ENCODE results near the gene APP.

Gene APP

DNA sequence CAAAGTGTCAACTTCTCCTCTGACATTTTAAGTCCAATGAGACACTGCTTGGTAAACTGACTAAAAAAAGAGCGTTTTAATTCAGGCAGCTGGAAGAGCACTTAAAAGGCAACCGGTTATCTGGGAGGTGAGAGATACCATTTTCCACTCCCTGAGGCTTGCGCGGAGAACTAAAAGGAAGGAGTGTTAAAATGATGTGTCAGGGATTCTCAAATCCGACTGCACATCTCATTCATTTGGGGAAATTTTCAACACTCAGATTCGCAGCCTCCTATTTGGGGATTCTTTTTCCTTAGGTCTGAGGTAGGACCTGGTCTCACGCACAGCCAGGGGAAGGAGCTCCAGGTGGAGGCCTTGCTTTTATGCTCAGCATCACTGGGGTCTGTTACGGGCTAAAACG lies 281.9 kb downstream of the APP start:
- FAIRE-seq (no peak), DNase-seq (ENCODE audit: insufficient read length, low spot score) (no peak)

DNA sequence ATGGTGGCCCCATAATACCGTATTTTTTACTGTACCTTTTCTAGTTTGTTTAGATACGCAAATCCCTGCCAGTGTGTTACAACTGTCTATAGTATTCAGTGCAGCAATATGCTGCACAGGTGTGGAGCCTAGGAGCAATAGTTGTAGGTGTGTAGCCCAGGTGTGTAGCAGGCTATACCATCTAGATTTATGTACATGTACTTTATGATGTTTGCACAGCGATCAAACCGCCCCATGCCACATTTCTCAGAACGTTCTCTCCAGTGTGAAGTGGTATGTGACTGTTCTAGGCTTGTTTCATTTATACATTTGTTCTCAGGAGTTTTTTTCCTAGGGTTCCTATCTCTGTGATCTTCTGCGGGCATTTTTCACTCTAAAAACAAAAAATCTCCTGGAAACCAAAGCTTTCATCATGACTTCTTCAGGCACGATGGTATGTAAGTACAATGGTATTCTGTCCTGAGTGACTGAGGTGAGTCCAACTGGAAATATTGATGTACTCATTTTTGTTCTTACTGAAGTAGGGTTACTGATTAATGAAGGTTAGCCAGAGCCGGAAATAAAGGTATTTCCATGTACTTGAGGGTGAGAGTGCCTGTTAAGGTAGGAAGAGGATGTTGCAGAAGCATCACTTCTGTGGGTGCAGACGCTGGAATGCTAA lies 282.8 kb downstream of the APP start:
- no peak for FAIRE-seq
- no peak for DNase-seq (ENCODE audit: insufficient read length, low spot score)

DNA sequence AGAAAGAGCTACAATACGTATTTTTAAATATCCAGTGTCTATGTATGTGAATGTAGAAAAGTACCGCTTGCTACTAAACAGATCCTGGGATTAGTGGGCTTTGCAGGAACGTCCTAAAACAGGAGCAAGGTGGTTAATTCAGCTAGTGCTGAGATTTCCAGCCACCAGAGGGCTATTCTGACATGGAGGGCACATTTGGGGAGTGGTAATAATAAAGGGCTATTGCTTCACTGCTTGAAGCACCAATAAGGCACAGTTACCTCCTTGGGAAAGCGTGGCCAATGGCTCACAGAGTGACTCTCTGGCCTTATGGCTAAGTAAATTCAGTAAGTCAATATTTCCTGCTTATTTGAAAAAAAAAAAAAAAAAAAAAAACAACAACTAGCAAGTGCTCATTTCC lies 283.4 kb downstream of the APP start:
- FAIRE-seq: no peak

DNA sequence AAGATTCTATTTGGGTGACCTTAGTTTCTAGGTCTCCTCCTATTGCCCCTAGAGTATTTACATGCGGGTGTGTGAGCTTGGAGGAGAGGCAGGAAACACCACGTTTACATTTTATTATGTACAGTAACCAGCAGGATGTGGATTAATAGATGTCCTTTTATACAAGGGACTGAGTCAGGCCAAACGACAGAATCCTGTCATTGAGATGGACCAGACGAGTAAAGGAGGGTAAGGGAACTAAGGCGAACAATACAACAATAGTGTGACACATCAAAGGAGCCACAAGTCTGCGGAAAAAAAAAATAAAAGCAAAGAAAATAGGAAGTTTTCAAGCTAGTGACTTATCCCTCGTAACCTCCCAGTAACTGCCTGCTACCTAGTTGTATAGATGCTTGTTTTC lies 284.7 kb downstream of the APP start:
- FAIRE-seq (no peak), DNase-seq (ENCODE audit: insufficient read length, low spot score) (no peak)

More for the DNA sequence above, 283.4 kb downstream of the APP start:
- no peak for DNase-seq (ENCODE audit: insufficient read length, low spot score)

DNA sequence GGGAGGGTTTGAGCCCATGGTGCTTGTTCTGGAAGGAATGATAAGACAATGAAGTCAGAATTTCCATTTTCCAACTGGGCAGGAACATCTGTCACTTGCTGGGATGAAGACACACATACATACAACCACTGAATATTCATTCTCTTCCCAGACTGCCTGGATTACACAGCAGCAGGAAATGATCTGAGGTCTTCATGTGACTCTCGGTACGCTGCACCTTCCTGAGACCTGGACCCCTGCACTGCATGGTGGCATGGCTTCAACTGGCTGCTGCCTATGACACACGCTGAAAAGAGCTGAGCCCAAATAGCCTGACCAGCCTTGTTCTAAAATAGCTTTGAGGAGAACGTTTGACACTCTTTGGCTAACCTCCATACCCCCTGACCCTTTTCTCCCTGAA lies 285.2 kb downstream of the APP start:
- FAIRE-seq (no peak), DNase-seq (ENCODE audit: insufficient read length, low spot score) (no peak)

DNA sequence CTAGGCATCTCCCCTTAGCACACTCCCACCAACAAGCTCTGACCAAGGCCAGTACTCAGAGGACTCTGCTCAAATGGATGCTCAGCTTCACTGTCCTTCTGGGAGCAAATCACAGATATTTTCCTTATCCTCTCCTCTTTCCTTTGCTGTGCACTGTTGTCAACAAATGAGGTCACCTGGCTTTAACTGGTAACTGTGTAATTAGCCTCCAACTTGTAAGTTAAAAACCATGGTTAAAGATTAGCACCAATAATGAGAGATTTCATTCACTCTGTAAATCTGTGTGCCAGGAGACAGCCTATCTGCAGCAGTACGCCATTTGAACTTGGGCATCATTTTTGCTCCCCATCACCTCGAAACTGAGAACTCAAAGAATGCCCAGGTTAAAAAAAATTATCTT lies 286.3 kb downstream of the APP start:
- DNase-seq (ENCODE audit: insufficient read length, low spot score): no peak
- FAIRE-seq: no peak

DNA sequence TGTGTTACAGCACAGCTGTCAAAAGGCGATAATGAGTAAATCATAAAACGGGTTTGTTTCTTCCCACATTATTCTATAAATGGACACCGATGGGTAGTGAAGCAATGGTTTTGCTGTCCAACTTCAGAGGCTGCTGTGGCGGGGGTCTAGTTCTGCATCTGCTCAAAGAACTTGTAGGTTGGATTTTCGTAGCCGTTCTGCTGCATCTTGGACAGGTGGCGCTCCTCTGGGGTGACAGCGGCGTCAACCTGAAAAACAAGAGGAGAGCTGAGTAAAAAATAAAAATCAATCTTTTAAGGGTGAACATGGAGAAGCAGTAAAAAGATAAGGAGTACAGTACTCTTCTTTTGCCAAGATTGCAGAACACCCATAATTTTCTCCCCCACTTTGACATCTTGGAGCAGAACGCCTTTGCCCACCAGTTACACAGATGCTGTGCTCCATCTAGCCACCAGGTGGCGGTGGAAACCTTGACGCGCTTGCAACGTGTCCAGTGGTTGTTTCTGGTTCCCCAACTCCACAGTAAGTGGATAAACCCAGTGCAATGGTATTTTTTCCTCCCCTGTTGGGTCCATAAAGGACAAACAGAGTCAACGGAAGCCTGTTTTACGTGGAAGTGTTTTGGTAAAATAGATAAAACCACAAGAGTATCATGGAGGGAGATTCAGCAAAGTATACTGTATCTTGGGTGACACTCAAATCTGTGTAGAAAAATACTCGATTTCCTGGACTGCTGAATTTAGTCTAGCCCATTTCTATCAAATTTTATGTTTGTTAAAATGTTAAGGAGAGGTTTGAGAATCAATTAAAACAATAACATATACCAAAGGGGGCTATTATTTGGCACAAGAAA lies 288.8 kb downstream of the APP start:
- DNase-seq (ENCODE audit: insufficient read length, low spot score) (peak; percentile 66), FAIRE-seq (peak; percentile 82)

DNA sequence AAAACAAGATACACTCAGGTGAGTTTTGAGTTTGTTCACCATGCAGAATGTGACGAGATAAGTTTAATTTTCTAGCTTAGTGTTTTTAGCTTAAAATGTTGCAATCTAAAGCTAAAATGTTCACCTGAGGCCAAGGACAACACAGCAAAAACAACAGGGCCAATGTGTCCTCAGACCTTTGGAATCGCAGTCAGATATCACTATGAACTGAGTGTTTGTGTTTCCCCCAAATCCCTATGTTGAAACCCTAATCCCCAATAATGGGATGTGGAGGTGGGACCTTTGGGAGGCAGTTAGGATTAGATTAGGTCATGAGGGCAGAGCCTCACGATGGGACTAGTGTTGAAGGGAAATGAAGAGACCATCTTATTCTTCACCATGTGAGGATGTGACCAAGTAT lies 291.4 kb downstream of the APP start:
- FAIRE-seq (no peak), DNase-seq (ENCODE audit: insufficient read length, low spot score) (no peak)

DNA sequence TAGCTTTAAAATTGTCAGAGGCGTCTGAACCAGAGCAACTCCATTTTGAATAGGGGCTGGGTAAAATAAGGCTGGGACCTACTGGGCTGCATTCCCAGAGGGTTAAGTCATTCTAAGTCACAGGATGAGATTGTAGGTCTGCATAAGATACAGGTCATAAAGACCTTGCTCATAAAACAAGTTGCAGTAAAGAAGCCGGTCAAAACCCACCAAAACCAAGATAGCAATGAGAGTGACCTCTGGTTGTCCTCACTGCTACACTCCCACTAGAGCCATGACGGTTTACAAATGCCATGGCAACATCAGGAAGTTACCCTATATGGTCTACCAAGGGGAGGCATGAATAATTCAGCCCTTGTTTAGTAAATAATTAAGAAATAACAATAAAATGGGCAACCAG lies 292.2 kb downstream of the APP start:
- FAIRE-seq: no peak

DNA sequence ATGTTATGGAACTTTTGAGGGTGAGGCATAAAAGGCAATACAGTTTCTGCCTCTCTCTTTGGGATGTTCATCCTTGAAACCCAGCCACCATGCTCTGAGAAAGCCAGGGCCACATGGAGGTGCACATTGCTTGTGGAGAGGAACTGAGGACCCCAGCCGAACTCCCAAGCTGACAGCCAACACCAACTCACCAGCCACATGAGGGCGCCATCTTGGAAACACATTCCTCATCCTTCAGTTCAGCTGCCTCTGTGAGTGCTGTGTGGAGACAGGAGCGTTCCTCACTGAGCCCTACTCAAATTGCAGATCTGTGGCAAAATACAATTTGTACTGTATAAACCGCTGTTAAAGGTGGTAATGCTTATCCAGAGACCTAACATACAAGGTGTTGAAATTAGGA lies 298.3 kb downstream of the APP start:
- FAIRE-seq (no peak), DNase-seq (ENCODE audit: insufficient read length, low spot score) (no peak)

More for the DNA sequence above, 292.2 kb downstream of the APP start:
- DNase-seq (ENCODE audit: insufficient read length, low spot score): no peak

DNA sequence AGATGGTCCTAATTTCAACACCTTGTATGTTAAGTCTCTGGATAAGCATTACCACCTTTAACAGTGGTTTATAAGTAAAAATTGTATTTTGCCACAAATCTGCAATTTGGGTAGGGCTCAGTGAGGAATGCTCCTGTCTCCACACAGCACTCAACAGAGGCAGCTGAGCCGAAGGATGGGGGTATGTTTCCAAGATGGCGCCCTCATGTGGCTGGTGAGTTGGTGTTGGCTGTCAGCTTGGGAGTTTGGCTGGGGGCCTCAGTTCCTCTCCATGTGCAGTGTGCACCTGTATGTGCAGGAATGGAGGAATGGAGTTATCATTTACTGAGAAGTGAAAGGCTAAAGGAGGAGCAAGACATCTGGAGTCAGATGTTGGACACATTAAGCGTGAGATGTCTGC lies 299.0 kb downstream of the APP start:
- FAIRE-seq (no peak), DNase-seq (ENCODE audit: insufficient read length, low spot score) (no peak)

DNA sequence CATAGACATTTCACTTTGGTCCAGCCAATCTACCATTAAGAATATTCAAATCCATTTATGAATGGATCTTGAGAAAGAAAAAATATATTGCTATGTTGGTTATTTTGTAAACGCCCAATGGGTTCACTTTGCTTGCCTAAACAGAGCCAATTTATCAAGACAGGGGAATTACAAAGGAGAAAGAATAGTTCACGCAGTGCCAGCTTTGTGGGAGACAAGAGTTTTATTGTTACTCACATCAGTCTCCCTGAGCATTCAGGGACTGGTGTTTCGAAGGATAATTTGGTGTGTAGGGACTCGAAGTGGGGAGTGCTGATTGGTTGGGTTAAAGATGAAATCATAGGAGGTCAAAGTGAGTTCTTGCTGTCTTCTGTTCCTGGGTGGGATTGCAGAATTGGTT lies 300.5 kb downstream of the APP start:
- DNase-seq (ENCODE audit: insufficient read length, low spot score): no peak

DNA sequence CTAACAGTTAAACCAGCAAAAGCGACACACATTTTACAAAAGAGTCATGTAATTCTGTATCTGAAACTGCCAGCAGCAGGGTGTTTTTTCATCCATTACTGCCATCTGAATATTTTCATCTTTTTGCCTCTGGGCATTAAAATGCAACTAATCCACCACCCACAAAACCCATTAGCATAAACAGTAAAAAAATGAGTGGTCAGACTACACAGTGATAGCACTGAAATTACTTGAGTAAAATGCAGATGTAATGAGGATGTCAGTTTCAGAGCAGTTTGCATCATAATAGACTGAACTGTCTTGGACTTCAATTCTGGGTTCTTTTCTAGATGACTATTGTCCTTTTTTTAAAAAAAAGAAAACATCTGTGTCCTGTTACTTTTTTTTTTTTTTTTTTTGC lies 303.5 kb downstream of the APP start:
- FAIRE-seq (no peak), DNase-seq (ENCODE audit: insufficient read length, low spot score) (no peak)

More for the DNA sequence above, 300.5 kb downstream of the APP start:
- no peak for FAIRE-seq

DNA sequence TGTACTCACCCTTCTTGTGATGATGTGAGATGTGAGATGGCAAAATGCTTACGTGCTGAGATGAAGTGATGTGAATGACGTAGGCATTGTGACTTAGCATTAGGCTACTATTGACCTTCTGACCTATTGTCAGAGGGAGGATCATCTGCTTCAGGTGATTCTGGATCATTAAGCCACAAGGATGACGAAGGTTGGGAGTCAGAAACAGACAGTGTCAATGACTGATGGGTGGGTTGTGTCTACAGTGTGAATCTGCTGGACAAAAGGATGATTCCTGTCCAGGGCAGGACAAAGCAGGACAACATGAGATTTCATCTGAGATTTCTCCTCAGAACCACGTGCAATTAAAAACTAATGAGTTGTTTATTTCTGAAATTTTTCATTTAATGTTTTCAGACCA lies 306.8 kb downstream of the APP start:
- FAIRE-seq (peak; percentile 68), DNase-seq (ENCODE audit: insufficient read length, low spot score) (no peak)

DNA sequence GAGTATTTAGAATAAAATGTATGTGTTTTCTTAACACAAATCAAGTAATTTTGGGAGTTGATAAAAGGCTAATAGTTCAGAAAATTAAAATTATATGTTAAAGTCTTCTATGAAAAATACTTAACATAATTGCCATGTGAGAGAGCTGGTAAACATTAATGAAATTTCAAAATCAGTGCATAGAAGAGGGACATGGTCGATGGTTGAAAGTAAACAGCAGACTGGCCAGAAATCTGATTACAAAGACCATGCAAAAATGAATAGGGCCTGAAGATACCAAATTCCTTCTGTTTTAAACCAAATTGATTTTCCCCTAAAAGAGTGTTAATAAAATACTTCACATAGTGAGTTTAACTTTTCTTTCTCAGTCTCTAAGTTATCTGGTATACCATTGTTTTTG lies 307.5 kb downstream of the APP start:
- no peak for FAIRE-seq

DNA sequence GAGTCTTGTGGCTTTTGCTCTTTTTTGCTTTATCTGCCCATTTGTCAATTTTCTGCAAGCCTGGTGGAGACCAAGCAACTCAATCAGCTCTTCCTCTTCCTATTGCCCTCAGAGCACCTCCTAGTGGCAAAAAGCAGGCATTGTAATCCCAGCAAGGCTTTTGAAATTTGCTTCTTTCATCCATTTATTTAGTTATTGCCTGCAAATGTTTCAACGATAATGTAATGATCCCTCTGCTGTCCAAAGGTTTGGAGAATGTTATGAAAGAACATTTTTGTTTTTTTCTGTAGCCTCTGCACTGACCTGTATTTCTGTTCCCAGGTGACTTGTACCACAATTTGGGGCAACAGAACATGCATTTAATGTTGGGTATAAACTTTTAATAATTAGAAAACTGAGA lies 308.0 kb downstream of the APP start:
- no peak for FAIRE-seq
- peak; percentile 14 for DNase-seq (ENCODE audit: insufficient read length, low spot score)

More for the DNA sequence above, 307.5 kb downstream of the APP start:
- DNase-seq (ENCODE audit: insufficient read length, low spot score): no peak

DNA sequence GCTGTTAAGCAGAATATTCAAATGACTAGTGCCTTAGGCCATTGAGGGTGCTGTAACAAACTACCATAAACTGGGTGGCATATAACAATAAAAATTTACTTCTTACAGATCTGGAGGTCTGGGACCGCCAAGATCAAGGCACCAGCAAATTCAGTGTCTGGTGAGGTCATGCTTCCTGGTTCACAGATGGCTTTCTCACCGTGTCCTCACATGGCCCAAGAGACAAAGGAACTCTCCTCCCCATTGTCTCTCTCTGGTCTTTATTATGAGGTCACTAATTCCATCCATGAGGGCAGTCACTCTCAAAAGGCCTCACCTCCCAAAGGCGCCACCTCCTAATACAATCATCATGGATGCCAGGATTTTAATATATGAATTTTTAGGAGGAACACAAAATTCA lies 308.5 kb downstream of the APP start:
- DNase-seq (ENCODE audit: insufficient read length, low spot score): no peak
- FAIRE-seq: no peak

DNA sequence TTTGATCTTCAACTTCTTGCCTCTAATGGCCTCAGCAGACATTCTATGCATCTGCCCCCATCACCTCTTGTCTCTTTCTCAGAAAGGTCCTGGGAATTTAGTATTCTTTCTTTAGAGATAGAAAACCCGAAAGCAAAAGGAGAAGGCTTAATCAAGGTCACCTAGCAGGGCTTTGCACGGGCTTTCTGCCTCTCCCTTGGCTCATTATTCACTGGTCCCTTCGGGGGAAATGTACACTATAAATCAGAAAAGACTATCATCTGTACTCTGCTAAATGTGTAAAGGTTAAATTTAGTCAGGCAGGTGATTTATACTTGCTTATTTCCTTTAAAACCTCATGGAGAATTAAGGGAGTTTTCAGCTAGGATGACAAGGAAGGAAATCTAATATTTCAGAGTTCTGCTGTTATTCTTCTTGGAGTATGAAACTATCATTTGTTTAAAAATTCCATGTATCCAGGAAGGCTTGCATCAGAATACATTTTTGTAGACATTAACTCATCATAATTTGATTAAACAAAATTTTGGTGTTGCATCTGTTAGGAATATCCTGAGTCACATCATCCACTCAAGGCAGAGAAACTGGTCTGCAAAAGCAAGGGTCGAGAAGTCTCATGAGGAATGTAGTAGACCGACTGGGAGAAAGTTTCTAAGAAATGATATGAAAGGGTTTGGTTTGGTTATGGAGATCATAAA lies 311.2 kb downstream of the APP start:
- no peak for FAIRE-seq

DNA sequence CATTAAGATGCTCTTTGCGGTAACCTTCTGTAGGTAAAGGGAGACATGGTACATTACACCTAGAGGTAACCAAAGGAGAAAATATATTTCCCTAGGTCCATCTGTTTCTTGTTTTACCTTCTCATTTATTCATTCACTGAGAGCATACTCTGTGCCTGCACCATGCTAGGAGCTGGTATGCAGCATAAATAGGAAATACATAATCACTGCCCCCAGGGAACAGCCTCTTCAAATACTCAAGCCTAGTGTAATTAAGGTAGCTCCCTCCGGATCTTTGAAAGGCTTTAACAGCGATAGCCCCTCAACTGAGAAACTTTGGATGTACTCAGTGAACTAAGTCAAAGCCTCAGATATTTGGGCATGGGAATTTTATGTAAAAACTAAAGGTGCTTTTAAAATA lies 312.2 kb downstream of the APP start:
- DNase-seq (ENCODE audit: insufficient read length, low spot score) (no peak), FAIRE-seq (no peak)

More for the DNA sequence above, 311.2 kb downstream of the APP start:
- DNase-seq (ENCODE audit: insufficient read length, low spot score): no peak

DNA sequence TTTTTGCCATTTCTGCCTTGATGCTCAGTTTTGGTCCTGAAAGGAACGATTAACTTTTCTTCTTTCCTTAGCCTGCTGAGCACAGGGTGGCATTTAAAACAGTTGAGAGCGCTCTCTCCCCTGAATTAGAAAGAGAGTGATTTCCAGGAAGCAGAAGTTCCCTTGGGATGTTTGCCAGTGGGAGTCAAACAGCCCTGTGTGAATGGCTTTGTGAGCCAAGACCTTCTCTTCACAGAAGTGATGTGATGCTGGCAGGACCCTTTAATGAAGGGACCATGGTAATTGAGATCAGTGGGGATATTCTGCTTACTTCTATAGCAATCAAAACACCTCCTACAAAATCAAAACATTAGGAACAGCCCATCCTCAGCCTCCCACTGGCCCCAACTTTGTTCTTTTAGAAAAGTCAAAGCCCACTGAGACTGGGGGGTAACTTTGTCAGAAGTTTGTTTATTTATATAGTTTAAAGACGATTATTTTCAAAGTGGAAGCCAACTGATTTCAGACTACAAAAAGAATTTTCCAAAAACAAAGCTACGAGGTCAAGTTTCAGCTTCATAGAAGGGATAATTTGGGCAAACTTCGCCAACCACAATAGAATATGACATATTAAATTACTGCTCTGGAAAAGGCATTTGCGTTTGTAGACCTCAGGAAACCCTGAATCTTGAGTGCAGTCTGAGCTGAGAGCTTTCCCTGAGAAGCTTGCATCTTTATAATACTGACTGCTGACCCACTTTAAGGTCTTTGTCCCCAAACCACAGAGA lies 313.1 kb downstream of the APP start:
- DNase-seq (ENCODE audit: insufficient read length, low spot score) (no peak), FAIRE-seq (no peak)

DNA sequence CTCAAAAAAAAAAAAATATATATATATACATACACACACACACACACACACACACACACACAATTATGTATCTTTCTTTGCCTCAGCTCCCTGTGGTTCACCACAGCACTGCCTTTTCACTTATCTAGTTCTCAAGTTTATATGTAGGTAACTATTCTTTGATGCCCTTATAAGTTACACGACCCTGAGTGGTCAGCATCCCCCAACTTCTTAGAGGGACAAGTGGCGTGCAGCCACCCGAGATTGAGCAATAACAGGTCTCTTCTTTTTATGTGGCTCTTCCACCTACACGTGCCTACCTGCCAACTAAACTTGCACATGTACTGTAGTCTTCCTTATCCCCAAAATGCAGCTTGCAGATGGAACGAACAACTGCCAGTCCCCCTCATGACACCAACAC lies 315.0 kb downstream of the APP start:
- no peak for DNase-seq (ENCODE audit: insufficient read length, low spot score)
- no peak for FAIRE-seq

All from HTR-8/SVneo (cell line).